Stimulated activated naive B cell treated with anti-CD40 and anti-IgM and Interleukin-4, amounts not matched to agents 10 μg/mL and 1 μg/mL and 100 μg/mL, for 72 hours (primary cell): ENCODE measurements around the gene MAVS.

ENCODE experiments used
- ATAC-seq, 2 donors: fragments of 150-1000 bp; cut with Tn5 transposase; replicated peaks; 2 replicates each; pipeline ENCODE4 v1.10.0; 2021; ENCODE audit warnings: moderate library complexity in 1 of 2
- DNase-seq: peaks from one replicate; pipeline ENCODE4 v3.0.0; 2021
- H3K27ac Mint-ChIP-seq: one replicate; pipeline ENCODE4 v1.8.0; 2022; ENCODE audit warnings: mild to moderate bottlenecking, mixed read lengths
- H3K27me3 Mint-ChIP-seq, 2 donors: one replicate each; pipeline ENCODE4 v1.8.0; 2022; ENCODE audit warnings: mixed read lengths in 2 of 2
- H3K36me3 Mint-ChIP-seq, 2 donors: one replicate each; pipeline ENCODE4 v1.8.0; 2022; ENCODE audit warnings: mixed read lengths in 2 of 2, mild to moderate bottlenecking in 1 of 2
- H3K4me1 Mint-ChIP-seq, 2 donors: one replicate each; pipeline ENCODE4 v1.8.0; 2022; ENCODE audit warnings: mixed read lengths in 2 of 2, mild to moderate bottlenecking in 1 of 2
- H3K4me3 Mint-ChIP-seq, 2 donors: one replicate each; pipeline ENCODE4 v1.8.0; 2022; ENCODE audit warnings: mild to moderate bottlenecking in 2 of 2, mixed read lengths in 2 of 2, moderate library complexity in 1 of 2
- H3K9me3 Mint-ChIP-seq, 2 donors: one replicate each; pipeline ENCODE4 v1.8.0; 2022; ENCODE audit warnings: mixed read lengths in 2 of 2, mild to moderate bottlenecking in 1 of 2

MAVS gene

DNA sequence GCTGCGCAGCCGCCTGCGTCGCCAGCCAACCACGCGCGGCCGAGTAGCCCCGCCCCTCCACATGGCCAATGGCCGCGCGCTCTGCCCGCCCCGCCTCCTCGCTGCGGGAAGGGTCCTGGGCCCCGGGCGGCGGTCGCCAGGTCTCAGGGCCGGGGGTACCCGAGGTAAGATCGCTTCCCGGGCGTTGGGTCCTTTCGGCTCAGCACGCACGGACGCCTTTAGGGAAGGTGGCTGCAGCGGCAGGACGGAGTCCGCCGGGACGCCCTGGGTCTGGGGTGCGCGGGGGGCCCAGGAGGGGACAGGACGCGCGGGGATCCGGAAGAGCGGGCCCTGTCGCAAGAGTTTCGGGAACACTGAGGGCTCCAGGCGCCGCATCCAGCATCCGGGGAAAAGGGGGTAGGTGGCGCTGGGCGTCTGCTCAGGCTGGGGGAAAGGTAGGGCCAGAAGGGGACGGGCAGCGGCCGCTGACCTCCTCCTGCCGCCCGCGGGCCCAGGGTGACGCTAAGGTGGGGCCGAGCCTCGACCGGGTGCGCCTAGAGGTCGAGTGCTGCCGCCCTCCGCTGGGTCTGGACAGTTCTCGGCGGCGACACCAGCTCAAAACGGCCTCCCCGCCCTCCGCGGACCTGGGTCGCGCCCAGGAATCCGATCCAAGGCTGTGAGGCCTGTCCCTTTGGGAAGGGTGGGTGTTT is at the start of gene MAVS:
TSS of gene MAVS (plus strand) at position 95 of the 689 bp plus-strand sequence. CDS start 7,791 bp downstream, outside the sequence.
- ATAC-seq (peak; percentile 94 to 97), DNase-seq (peak; percentile 80)
- H3K4me1 Mint-ChIP-seq = peaks cover 15 to 35% of the 10 kb centered on the region in 2 donors
- H3K27me3 Mint-ChIP-seq = no peaks in the 10 kb centered on the region
- H3K36me3 Mint-ChIP-seq = peaks cover 4 to 14% of the 10 kb centered on the region in 2 donors
- no peaks in the 10 kb centered on the region for H3K9me3 Mint-ChIP-seq
- peak within 1 kb of the TSS; percentile 95 for H3K27ac Mint-ChIP-seq
- H3K4me3 Mint-ChIP-seq = peak within 1 kb of the TSS; percentile 91 to 94

DNA sequence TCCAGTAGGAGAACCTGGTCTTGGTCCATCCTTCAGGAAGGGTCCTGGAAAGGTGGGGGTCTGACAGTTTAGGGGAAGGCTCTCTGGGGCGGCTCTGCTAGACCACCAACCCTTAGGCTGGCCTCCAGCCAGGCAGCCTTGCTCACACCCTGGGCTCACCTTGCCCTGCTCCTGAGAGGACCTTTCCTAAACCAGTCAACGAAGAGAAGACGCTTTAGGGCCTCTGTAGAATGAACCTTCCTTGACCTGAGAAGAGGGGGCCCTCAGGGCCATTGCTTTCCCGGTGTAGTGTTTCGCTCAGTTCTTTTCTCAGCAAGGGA is 49.4 kb upstream of the MAVS start:
- Mint-ChIP-seq H3K4me3 (peak overlapping the region; percentile 91 to 96), H3K36me3 (peaks cover 4 to 7% of the 10 kb centered on the region in 2 donors), H3K27me3 (no peaks in the 10 kb centered on the region), H3K9me3 (no peaks in the 10 kb centered on the region), H3K4me1 (peaks cover 42 to 69% of the 10 kb centered on the region in 2 donors), H3K27ac (peak overlapping the region; percentile 59)
- ATAC-seq (no peak), DNase-seq (no peak)

DNA sequence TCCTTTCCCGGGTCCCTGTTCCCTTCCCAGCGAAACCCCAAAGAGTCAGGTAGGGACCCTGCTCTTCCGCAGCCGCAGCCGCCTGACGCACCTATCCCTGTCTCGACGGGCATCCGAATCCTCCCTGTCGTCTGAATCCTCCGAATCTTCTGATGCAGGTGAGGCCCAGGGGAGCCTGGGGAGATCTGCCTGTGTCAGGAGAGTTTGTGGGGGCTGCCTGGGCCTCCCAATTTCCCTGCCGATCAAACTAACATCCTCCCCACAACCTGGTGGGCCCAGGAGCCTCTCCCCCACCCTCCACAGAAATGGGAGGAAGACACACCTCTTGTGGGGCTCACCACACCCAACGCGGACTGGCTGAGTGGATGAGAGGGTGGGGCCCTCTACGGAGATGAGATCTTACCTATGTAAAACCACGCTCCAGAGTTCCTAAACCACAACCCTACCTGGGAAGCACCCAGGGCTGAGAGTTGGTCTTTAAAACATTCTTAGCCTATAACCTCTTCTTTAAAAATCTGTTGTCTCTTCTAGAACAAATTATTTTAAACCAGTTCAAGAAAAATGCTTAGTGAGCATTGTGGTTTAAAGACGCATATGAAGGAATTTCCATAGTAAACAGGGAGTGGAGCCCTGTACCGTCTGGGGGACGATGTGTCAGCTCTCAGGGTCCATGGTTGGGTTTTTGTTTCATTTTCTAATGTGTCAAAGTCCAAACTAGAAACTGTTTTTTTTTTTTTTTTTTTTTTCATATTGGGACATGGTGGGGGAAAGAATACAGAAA is 48.9 kb upstream of the MAVS start:
- no peaks in the 10 kb centered on the region for H3K27me3 Mint-ChIP-seq
- H3K9me3 Mint-ChIP-seq = no peaks in the 10 kb centered on the region
- peaks cover 47 to 75% of the 10 kb centered on the region in 2 donors for H3K4me1 Mint-ChIP-seq
- peak overlapping the region; percentile 59 for H3K27ac Mint-ChIP-seq
- H3K36me3 Mint-ChIP-seq = peaks cover 8 to 12% of the 10 kb centered on the region in 2 donors
- DNase-seq (no peak), ATAC-seq (no peak)
- H3K4me3 Mint-ChIP-seq = peak overlapping the region; percentile 91 to 96

DNA sequence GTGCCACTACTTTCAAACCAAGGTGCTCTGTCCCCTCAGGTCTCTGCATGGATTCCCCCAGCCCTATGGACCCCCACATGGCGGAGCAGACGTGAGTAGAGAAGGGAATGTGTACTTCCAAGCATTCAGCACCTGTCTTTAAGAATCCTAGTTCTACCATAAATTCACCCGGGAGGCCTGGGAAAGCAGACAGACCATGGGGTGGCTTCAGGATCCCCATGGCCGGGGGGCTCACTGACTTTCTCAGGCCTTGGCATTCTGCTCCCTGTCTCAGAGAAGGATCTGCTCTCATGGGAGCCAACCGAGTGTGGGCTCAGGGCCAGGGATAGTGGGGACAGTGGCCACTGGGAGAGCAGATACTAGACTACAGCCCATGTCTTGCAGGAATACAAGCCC is 48.3 kb upstream of the MAVS start:
- H3K4me3 Mint-ChIP-seq = peak overlapping the region; percentile 41 to 52
- H3K27ac Mint-ChIP-seq = peak overlapping the region; percentile 59
- ATAC-seq (no peak), DNase-seq (no peak)
- H3K4me1 Mint-ChIP-seq = peaks cover 52 to 81% of the 10 kb centered on the region in 2 donors
- H3K27me3 Mint-ChIP-seq = no peaks in the 10 kb centered on the region
- H3K9me3 Mint-ChIP-seq = no peaks in the 10 kb centered on the region
- H3K36me3 Mint-ChIP-seq = peaks cover 12 to 17% of the 10 kb centered on the region in 2 donors

DNA sequence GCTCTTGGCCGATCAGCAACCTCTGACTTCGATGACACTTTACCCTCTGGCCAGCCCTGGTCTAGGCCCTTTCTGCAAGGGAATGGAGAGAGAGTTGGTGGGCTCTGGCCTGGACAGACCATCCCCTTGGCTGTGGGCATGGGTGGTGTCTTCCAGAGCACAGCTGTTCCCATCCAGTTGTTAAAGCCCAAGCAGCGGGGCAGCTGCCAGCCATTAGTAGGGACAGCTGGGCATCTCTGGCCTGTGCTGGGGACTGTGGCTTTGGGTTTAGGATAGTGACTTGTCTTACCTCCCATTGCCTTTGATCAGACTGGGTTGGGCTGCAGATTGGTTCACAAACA is 47.8 kb upstream of the MAVS start:
- Mint-ChIP-seq H3K27me3 (no peaks in the 10 kb centered on the region), H3K36me3 (peaks cover 16 to 22% of the 10 kb centered on the region in 2 donors), H3K9me3 (no peaks in the 10 kb centered on the region), H3K4me3 (no peak overlapping the region), H3K4me1 (peaks cover 55 to 86% of the 10 kb centered on the region in 2 donors), H3K27ac (peak overlapping the region; percentile 91)
- DNase-seq (no peak), ATAC-seq (no peak)

DNA sequence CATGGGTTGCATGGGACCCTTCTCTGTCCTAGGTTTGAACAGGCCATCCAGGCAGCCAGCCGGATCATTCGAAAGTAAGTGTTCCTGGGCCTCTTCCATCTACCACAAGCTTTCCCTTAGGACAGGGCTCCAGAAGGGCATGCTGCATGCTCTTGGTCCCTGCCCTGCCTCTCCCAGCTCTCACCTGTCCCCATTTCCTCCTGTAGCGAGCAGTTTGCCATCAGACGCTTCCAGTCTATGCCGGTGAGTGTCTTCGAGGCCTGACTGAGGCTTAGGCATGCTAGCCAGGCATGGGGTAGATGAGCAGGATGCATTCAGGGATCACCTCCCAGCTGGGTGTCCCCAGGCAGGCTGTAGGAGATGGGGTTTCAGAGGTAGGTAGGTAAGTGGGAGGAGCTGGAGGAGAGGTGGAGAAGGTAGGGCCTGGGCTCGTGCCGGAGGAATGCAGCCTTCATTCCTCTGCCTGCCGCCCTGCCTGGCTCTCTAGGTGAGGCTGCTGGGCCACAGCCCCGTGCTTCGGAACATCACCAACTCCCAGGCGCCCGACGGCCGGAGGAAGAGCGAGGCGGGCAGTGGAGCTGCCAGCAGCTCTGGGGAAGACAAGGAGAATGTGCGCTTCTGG is 46.3 kb upstream of the MAVS start:
- Mint-ChIP-seq H3K27ac (peak overlapping the region; percentile 91), H3K27me3 (no peaks in the 10 kb centered on the region), H3K4me3 (no peak overlapping the region), H3K9me3 (no peaks in the 10 kb centered on the region), H3K36me3 (peaks cover 27 to 32% of the 10 kb centered on the region in 2 donors), H3K4me1 (peaks cover 60 to 85% of the 10 kb centered on the region in 2 donors)
- ATAC-seq (no peak), DNase-seq (no peak)

DNA sequence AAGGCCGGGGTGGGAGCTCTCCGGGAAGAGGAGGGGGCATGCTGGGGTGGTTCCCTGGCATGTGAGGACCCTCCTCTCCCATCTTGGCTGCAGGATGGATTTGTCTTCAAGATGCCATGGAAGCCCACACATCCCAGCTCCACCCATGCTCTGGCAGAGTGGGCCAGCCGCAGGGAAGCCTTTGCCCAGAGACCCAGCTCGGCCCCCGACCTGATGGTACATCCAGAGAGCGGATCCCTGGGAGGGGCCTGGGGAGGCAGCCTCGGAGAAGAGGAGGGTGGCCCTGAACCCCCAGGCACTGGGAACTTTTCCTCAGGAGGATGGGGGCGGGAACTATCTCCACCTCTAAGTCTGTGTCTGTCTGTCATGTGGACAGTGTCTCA is 45.8 kb upstream of the MAVS start:
- Mint-ChIP-seq H3K27ac (peak overlapping the region; percentile 91), H3K36me3 (peaks cover 30 to 35% of the 10 kb centered on the region in 2 donors)
- no peak for ATAC-seq

DNA sequence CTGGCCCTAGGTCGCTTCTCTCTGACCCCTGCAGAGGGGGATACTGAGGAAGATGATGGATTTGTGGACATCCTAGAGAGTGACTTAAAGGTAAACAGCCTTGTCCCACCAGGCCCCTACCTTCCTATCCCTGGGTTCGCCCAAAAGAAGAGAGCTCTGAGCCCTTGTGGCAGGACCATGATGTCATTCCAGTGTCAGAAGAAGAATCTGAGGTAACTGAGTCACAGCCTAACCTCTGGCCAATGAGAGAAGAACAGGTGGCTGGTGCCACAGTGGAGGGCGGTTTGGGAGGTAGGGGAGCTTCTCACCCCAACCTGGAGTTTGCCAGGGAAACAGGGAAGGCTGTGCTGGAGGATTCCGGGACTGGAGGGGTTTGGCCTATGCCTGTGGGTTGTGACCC is 45.3 kb upstream of the MAVS start:
- Mint-ChIP-seq H3K4me1 (peaks cover 58 to 79% of the 10 kb centered on the region in 2 donors), H3K9me3 (no peaks in the 10 kb centered on the region), H3K36me3 (peaks cover 30 to 38% of the 10 kb centered on the region in 2 donors), H3K27me3 (no peaks in the 10 kb centered on the region), H3K4me3 (no peak overlapping the region), H3K27ac (peak overlapping the region; percentile 37)
- ATAC-seq (no peak), DNase-seq (no peak)

More for the DNA sequence above, 45.8 kb upstream of the MAVS start:
- no peak for DNase-seq
- Mint-ChIP-seq H3K4me1 (peaks cover 57 to 80% of the 10 kb centered on the region in 2 donors), H3K27me3 (no peaks in the 10 kb centered on the region), H3K9me3 (no peaks in the 10 kb centered on the region), H3K4me3 (no peak overlapping the region)

DNA sequence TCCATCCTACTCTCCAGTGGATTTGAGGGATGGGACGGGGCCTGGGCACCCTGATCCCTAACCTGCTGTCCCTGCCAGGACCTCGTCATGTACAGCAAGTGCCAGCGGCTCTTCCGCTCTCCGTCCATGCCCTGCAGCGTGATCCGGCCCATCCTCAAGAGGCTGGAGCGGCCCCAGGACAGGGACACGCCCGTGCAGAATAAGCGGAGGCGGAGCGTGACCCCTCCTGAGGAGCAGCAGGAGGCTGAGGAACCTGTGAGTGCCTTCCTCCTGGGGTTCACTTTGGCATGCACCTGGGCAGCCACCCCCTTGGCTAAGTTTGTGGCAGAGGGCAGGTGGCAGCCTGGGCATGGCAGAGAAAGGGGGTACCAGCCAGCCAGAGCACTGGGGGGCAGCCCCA is 44.8 kb upstream of the MAVS start:
- DNase-seq (no peak), ATAC-seq (no peak)
- Mint-ChIP-seq H3K27me3 (no peaks in the 10 kb centered on the region), H3K4me1 (peaks cover 57 to 75% of the 10 kb centered on the region in 2 donors), H3K36me3 (peaks cover 30 to 38% of the 10 kb centered on the region in 2 donors), H3K9me3 (no peaks in the 10 kb centered on the region), H3K4me3 (no peak overlapping the region), H3K27ac (peak overlapping the region; percentile 42)

DNA sequence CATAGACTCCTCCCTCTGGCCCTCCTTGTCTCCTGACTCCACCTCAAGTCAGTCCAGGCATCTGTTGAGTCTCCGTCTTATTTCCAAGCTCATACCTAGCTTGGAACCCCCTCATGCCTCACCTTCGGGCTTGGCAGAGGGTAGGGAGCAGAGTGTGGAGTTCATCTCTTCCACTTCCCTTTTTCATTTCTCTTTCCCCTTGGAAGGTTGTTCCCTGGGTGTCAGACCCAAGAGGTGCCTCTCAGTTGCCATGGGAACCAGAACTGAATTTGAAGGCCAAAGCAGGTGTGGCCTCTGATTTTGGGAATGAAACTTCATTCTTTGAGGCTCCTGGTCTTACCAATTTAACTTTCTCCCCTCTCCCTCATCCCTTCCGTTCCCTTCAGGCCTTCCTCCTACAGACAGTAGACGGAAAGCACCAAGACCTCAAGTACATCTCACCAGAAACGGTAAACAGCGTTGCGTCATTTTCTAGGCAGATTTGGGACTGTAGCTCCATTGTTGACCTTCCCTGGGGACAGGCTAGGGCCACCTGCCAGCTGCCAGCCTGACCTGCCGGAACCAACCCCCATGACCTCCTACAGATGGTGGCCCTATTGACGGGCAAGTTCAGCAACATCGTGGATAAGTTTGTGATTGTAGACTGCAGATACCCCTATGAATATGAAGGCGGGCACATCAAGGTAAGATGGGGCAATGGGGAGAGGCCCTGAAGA is 44.0 kb upstream of the MAVS start:
- Mint-ChIP-seq H3K4me3 (peak overlapping the region in 1 of 2 donors; percentile 3), H3K36me3 (peaks cover 28 to 38% of the 10 kb centered on the region in 2 donors), H3K27me3 (no peaks in the 10 kb centered on the region), H3K27ac (peak overlapping the region; percentile 66), H3K4me1 (peaks cover 53 to 75% of the 10 kb centered on the region in 2 donors), H3K9me3 (no peaks in the 10 kb centered on the region)
- ATAC-seq (peak in 1 of 2 donors; percentile 20), DNase-seq (no peak)

DNA sequence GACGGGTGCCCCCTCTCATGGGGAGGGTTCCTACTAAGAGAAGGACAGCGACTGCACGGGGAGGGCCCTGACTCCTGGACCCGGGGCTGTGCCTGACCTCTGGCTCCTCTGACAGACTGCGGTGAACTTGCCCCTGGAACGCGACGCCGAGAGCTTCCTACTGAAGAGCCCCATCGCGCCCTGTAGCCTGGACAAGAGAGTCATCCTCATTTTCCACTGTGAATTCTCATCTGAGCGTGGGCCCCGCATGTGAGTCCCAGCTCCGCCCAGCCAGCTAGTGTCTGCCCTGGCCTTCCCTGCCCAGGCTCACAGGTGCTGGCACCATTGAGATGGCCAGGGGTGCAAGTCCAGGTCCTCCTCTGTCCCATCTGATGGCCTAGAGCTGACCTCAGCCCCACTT is 43.3 kb upstream of the MAVS start:
- Mint-ChIP-seq H3K9me3 (no peaks in the 10 kb centered on the region), H3K27ac (no peak overlapping the region), H3K4me3 (no peak overlapping the region), H3K36me3 (peaks cover 26 to 38% of the 10 kb centered on the region in 2 donors), H3K27me3 (no peaks in the 10 kb centered on the region), H3K4me1 (peaks cover 49 to 69% of the 10 kb centered on the region in 2 donors)
- ATAC-seq (no peak), DNase-seq (no peak)

DNA sequence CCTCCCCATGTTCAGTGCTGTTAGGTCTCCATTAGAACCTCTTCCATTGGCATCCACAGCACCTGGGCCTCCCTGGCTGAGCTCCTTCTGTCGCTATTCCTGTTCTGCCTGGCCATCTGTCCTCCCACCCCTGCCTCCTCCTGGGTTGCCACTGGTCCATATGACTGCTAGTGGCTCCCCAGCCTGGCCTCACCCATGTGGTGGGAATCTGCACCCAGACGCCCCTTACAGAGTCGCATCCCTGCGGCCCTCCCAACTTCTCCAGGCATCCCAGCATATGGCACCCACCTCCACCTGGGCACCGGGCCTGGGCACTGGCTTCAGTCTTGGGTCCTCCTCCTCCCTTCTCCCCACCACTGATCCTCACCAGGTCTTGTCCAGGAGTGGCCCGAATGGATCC is 42.8 kb upstream of the MAVS start:
- no peak for DNase-seq
- H3K9me3 Mint-ChIP-seq = no peaks in the 10 kb centered on the region

DNA sequence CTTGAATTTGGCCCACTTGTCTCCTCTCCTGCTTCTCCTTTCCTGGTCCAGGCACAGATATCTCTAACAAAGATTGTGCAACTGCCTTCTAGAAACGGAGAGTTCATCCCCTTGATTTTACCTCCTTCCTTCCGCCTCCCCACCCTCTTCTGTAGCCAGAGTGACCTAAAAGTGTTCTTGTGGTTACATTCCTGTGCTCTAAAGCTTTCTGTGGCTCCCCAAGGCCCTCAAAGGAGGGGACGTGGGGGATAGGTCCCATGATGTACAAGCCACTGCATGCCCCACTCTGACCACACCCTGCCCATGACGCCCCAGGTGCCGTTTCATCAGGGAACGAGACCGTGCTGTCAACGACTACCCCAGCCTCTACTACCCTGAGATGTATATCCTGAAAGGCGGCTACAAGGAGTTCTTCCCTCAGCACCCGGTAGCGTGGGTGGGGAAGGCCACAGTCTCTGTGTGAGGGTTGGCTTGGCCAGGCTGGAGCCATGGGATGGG is 42.3 kb upstream of the MAVS start:
- ATAC-seq (no peak), DNase-seq (no peak)
- Mint-ChIP-seq H3K4me3 (peak overlapping the region in 1 of 2 donors; percentile 15), H3K36me3 (peaks cover 26 to 38% of the 10 kb centered on the region in 2 donors), H3K9me3 (no peaks in the 10 kb centered on the region), H3K27ac (no peak overlapping the region), H3K4me1 (peaks cover 41 to 59% of the 10 kb centered on the region in 2 donors), H3K27me3 (no peaks in the 10 kb centered on the region)

More for the DNA sequence above, 42.8 kb upstream of the MAVS start:
- no peaks in the 10 kb centered on the region for H3K27me3 Mint-ChIP-seq
- H3K4me3 Mint-ChIP-seq = no peak overlapping the region
- H3K27ac Mint-ChIP-seq = no peak overlapping the region
- H3K36me3 Mint-ChIP-seq = peaks cover 26 to 38% of the 10 kb centered on the region in 2 donors
- peaks cover 45 to 64% of the 10 kb centered on the region in 2 donors for H3K4me1 Mint-ChIP-seq
- ATAC-seq = no peak

DNA sequence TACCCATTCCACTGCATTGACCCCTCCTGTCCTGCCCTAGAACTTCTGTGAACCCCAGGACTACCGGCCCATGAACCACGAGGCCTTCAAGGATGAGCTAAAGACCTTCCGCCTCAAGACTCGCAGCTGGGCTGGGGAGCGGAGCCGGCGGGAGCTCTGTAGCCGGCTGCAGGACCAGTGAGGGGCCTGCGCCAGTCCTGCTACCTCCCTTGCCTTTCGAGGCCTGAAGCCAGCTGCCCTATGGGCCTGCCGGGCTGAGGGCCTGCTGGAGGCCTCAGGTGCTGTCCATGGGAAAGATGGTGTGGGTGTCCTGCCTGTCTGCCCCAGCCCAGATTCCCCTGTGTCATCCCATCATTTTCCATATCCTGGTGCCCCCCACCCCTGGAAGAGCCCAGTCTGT is 41.9 kb upstream of the MAVS start:
- H3K9me3 Mint-ChIP-seq = no peaks in the 10 kb centered on the region
- H3K27ac Mint-ChIP-seq = no peak overlapping the region
- peaks cover 36 to 54% of the 10 kb centered on the region in 2 donors for H3K4me1 Mint-ChIP-seq
- no peaks in the 10 kb centered on the region for H3K27me3 Mint-ChIP-seq
- ATAC-seq (no peak), DNase-seq (no peak)
- no peak overlapping the region for H3K4me3 Mint-ChIP-seq
- peaks cover 26 to 38% of the 10 kb centered on the region in 2 donors for H3K36me3 Mint-ChIP-seq
